GM18505 (cell line): ENCODE results near the gene ZSWIM8.

Source experiments
- ATAC-seq: cut with Tn5 transposase; IDR thresholded peaks from one replicate; pipeline ENCODE4 v1.9.1; 2021; ENCODE audit not compliant: unreplicated experiment
- POLR2A ChIP-seq: IDR thresholded peaks from 4 replicates; pipeline ENCODE4 v1.6.1; 2011; ENCODE audit warnings: borderline replicate concordance; ENCODE audit not compliant: insufficient read depth, insufficient read length; ENCODE audit errors: extremely low read depth

Gene ZSWIM8

GRCh38 chr10:73759512-73760115, 25.8 kb upstream of the ZSWIM8 start:
- no peak for TF ChIP-seq POLR2A
- ATAC-seq, result no peak

- ATAC-seq, result no peak
- no peak for TF ChIP-seq POLR2A
These were observed 23.6 kb upstream of the ZSWIM8 start for GRCh38 chr10:73761781-73762180.

- no peak for TF ChIP-seq POLR2A
- ATAC-seq, result no peak
These were observed 22.5 kb upstream of the ZSWIM8 start for GRCh38 chr10:73762915-73763314.

- no peak for ATAC-seq
- no peak for TF ChIP-seq POLR2A
These were observed 22.1 kb upstream of the ZSWIM8 start for GRCh38 chr10:73763343-73763742.

GRCh38 chr10:73765066-73765465, 20.3 kb upstream of the ZSWIM8 start:
- no peak for TF ChIP-seq POLR2A
- ATAC-seq, result no peak

GRCh38 chr10:73768881-73769280, 16.5 kb upstream of the ZSWIM8 start:
- no peak for ATAC-seq
- TF ChIP-seq POLR2A, result no peak

- ATAC-seq, result no peak
- TF ChIP-seq POLR2A, result no peak
These were observed 16.0 kb upstream of the ZSWIM8 start for GRCh38 chr10:73769396-73769795.

- TF ChIP-seq POLR2A, result no peak
- ATAC-seq, result peak; percentile 47
These were observed 13.6 kb upstream of the ZSWIM8 start for GRCh38 chr10:73771722-73772280.

GRCh38 chr10:73772281-73773151, 12.9 kb upstream of the ZSWIM8 start:
- ATAC-seq, result peak; percentile 53
- peak; percentile 74 for TF ChIP-seq POLR2A

- no peak for ATAC-seq
These were observed 12.1 kb upstream of the ZSWIM8 start for GRCh38 chr10:73773152-73773879.

GRCh38 chr10:73774637-73775036, 10.8 kb upstream of the ZSWIM8 start:
- no peak for TF ChIP-seq POLR2A
- ATAC-seq, result no peak

More at GRCh38 chr10:73773152-73773879, 12.1 kb upstream of the ZSWIM8 start:
- no peak for TF ChIP-seq POLR2A

GRCh38 chr10:73779018-73779417, 6.4 kb upstream of the ZSWIM8 start:
- no peak for ATAC-seq
- no peak for TF ChIP-seq POLR2A

GRCh38 chr10:73779539-73780197, 5.7 kb upstream of the ZSWIM8 start:
- no peak for TF ChIP-seq POLR2A
- ATAC-seq, result no peak
